GM19193 (cell line): ENCODE measurements around the gene RASL11A.

Experiments used
- POLR2A ChIP-seq: IDR thresholded peaks from 4 replicates; pipeline ENCODE4 v1.6.1; 2011; ENCODE audit not compliant: insufficient read depth, insufficient read length; ENCODE audit errors: extremely low read depth

RASL11A gene

DNA sequence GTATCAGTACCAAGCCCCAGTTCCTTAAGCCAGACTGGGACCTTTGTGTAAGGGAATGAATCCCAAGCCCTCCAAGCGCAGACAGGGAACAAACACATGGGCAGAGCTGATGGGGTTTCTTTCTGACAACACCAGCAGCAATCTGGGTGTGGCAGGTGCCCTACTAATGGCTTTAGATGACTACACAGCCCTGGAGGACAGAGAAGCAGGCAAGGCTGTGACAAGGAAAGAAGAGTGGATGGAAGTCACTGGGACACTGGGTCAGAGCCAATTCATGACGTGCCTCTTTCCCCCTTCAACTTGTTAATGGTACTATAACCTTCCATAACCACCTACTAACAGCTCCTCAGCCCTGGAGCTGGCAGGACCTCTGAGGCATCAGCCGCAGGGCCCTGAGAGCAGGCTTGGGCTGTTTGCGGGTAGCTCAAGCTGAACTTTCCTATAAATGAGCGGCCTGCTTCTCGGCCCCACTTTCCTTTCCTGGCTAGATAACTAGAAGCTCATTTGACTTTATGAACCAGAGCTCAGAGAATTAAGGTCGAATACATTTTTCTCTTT is 38.9 kb downstream of the RASL11A start:
- no peak for TF ChIP-seq POLR2A

GRCh38 chr13:27309967-27310598 is 39.5 kb downstream of the RASL11A start:
- TF ChIP-seq POLR2A = no peak

DNA sequence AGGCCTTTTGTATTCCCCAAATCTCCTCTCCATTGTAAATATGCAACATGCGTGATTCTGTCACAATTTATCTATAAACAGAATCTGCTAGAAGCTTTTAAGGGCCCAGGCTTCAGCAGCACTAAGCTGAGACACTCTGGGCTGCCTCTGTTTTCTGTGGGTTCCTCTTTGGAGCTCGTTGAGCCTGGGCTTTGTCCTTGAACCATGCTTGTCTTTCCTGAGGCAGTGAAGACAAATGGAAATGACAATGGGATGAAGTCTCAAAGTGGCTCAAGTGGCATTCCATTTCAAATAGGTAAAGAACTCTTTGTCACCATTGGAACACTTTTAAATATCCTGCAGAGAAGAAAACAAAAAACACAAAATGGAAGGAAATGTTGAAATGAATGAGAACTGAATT is 40.3 kb downstream of the RASL11A start:
- TF ChIP-seq POLR2A = no peak

- TF ChIP-seq POLR2A = no peak
These were observed 41.0 kb downstream of the RASL11A start for GRCh38 chr13:27311518-27312210.

DNA sequence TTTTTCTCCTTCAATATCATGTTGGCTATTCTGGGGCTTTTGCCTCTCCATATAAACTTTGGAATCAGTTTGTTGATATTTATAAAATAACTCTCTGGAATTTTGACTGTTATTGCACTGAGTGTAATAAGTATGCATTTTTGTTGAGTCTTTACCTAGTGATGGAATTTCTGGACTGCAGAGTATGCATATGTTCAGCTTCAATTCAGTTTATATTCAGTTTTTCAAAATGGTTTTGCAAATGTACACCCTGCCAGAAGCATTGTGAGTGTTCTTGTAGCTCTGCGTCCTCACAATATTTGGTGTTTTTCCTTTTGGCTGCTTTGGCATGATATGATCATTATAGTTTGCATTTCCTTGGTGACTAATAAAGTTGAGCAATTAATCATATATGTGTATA is 43.1 kb downstream of the RASL11A start:
- TF ChIP-seq POLR2A = no peak

DNA sequence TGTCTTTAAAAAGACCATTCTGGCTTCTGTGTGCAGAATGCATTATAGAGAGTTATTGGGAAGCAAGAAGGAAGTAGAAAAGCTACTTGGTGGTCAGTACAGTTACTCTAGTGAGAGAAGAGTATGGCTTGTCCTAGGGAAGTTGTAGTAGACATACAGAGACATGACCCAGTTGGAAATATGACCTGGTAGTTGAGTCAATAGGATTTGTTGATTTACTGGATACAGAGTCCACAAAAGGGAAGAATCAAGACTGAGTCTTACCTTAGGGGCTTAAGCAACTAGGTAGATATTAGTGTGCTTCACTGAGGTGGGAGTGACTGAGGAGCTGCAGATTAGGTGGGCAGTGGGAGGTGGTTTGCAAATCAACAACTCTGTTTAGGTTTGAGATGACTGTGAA is 48.8 kb downstream of the RASL11A start:
- no peak for TF ChIP-seq POLR2A

- TF ChIP-seq POLR2A = no peak
These were observed 51.1 kb downstream of the RASL11A start for GRCh38 chr13:27321468-27322431.
